GM23338 (cell line): ENCODE measurements around the gene DNAJC15. TPM values are rescaled to one million over a fixed set of nuclear protein-coding genes. Genes with fewer than 3 reads are reported as not detected.

Source experiments
- ATAC-seq: fragments of 200-7000 bp; cut with Tn5 transposase; 3 replicates; pipeline ENCODE4 v1.9.1; 2020
- DNase-seq: peaks from one replicate; pipeline ENCODE4 v3.0.0-alpha.2; 2015; ENCODE audit warnings: low spot score
- H2AFZ ChIP-seq: fragments of 200-600 bp; sonication (generic); 2 replicates; pipeline ENCODE4 v1.8.0; 2016; ENCODE audit warnings: antibody characterized with exemption, mild to moderate bottlenecking, moderate library complexity
- H3F3A ChIP-seq: fragments of 200-600 bp; sonication (generic); replicated peaks from 2 replicates; pipeline ENCODE4 v1.8.0; 2017; ENCODE audit warnings: antibody characterized with exemption, mixed run types, low read depth
- H3K27ac ChIP-seq: fragments of 200-600 bp; sonication (generic); 2 replicates; pipeline ENCODE4 v1.6.1; 2016; ENCODE audit warnings: low read depth
- H3K27me3 ChIP-seq: fragments of 200-600 bp; sonication (generic); 2 replicates; pipeline ENCODE4 v1.8.0; 2016; ENCODE audit warnings: mild to moderate bottlenecking, mixed run types, moderate library complexity; ENCODE audit not compliant: insufficient read depth
- H3K36me3 ChIP-seq: fragments of 200-600 bp; sonication (generic); 2 replicates; pipeline ENCODE4 v1.8.0; 2016; ENCODE audit warnings: mild to moderate bottlenecking; ENCODE audit not compliant: insufficient read depth
- H3K4me1 ChIP-seq: fragments of 200-600 bp; sonication (generic); 2 replicates; pipeline ENCODE4 v1.8.0; 2016; ENCODE audit warnings: mild to moderate bottlenecking, moderate library complexity; ENCODE audit not compliant: insufficient read depth
- H3K4me2 ChIP-seq: fragments of 200-600 bp; sonication (generic); 2 replicates; pipeline ENCODE4 v1.7.1; 2017; ENCODE audit warnings: mixed run types
- H3K4me3 ChIP-seq: fragments of 200-600 bp; sonication (generic); 2 replicates; pipeline ENCODE4 v1.6.1; 2016; ENCODE audit warnings: mixed run types
- H3K79me2 ChIP-seq: fragments of 200-600 bp; sonication (generic); replicated peaks from 2 replicates; pipeline ENCODE4 v1.8.0; 2017; ENCODE audit warnings: mild to moderate bottlenecking; ENCODE audit not compliant: insufficient read depth
- H3K9me2 ChIP-seq: fragments of 200-600 bp; sonication (generic); 2 replicates; pipeline ENCODE4 v1.8.0; 2017; ENCODE audit not compliant: insufficient read depth
- H4K20me1 ChIP-seq: fragments of 200-600 bp; sonication (generic); replicated peaks from 2 replicates; pipeline ENCODE4 v1.8.0; 2017; ENCODE audit warnings: mild to moderate bottlenecking; ENCODE audit not compliant: insufficient read depth
- H3K27ac Mint-ChIP-seq: 2 replicates; pipeline ENCODE4 v1.8.0; 2020; ENCODE audit warnings: inconsistent platforms, mild to moderate bottlenecking, moderate library complexity, mixed read lengths
- H3K27me3 Mint-ChIP-seq: 3 replicates; pipeline ENCODE4 v1.8.0; 2022; ENCODE audit warnings: low read depth, mild to moderate bottlenecking, moderate library complexity, mixed read lengths, inconsistent platforms; ENCODE audit not compliant: insufficient read depth, poor library complexity
- H3K36me3 Mint-ChIP-seq: 3 replicates; pipeline ENCODE4 v1.8.0; 2021; ENCODE audit warnings: low read depth, mild to moderate bottlenecking, inconsistent platforms, moderate library complexity, mixed read lengths
- H3K4me1 Mint-ChIP-seq: 3 replicates; pipeline ENCODE4 v1.8.0; 2020; ENCODE audit warnings: mild to moderate bottlenecking, inconsistent platforms, mixed read lengths
- H3K4me3 Mint-ChIP-seq: 3 replicates; pipeline ENCODE4 v1.8.0; 2021; ENCODE audit warnings: moderate library complexity, mild to moderate bottlenecking, inconsistent platforms, mixed read lengths
- H3K9me3 Mint-ChIP-seq: 3 replicates; pipeline ENCODE4 v1.8.0; 2020; ENCODE audit warnings: moderate library complexity, mild to moderate bottlenecking, inconsistent platforms, mixed read lengths
- CREB1 ChIP-seq: fragments of 250-450 bp; sonication (Bioruptor Pico); IDR thresholded peaks from 2 replicates; pipeline ENCODE4 v1.5.0; 2020; ENCODE audit warnings: low read depth, mild to moderate bottlenecking, moderate library complexity
- EZH2phosphoT487 ChIP-seq: fragments of 200-600 bp; sonication (generic); IDR thresholded peaks from one replicate; pipeline ENCODE4 v1.8.1; 2018; ENCODE audit warnings: antibody characterized with exemption; ENCODE audit not compliant: unreplicated experiment
- JUNB ChIP-seq: IDR thresholded peaks from one replicate; pipeline ENCODE4 v1.6.1; 2016; ENCODE audit warnings: antibody characterized with exemption; ENCODE audit not compliant: unreplicated experiment
- NANOG ChIP-seq: IDR thresholded peaks from 2 replicates; pipeline ENCODE4 v1.6.1; 2016; ENCODE audit warnings: antibody characterized with exemption, borderline replicate concordance
- ZNF114 ChIP-seq: fragments of 250-450 bp; sonication (Bioruptor Pico); IDR thresholded peaks from 2 replicates; pipeline ENCODE4 v1.5.0; 2020; ENCODE audit warnings: mild to moderate bottlenecking, moderate library complexity
- polyA plus RNA-seq: library from polyadenylated mRNA; unstranded; fragments of >200 nt; fragmentation: Nextera tagmentation; extraction: Ambion mirVana; gene quantifications from 2 replicates; pipeline ENCODE4 v1.2.1, GENCODE V29; 2016
- total RNA-seq: library from RNA; depleted of rRNA; stranded (reverse); fragments of >200 nt; shearing (Covaris generic); gene quantifications from 2 replicates; pipeline ENCODE4 v1.2.3, GENCODE V29; 2014
- TF ChIP-seq, protein P1 (sequence below): fragments of 250-450 bp; sonication (Bioruptor Pico); IDR thresholded peaks from 2 replicates; pipeline ENCODE4 v1.5.0; 2020; ENCODE audit warnings: mild to moderate bottlenecking, moderate library complexity

The DNAJC15 gene
- total and polyA plus RNA-seq, 2 experiments from 2014 or later, result 11.4 to 80.4 TPM

- Histone ChIP-seq H3K9me2 (peaks cover 4% of the 10 kb centered on the region; the same call in 1 of the 2 replicates), H3F3A (no peaks in the 10 kb centered on the region), H3K27ac (no peak overlapping the region), H4K20me1 (no peaks in the 10 kb centered on the region), H3K36me3 (no peaks in the 10 kb centered on the region), H3K27me3 (no peaks in the 10 kb centered on the region), H3K4me3 (no peak overlapping the region), H3K4me2 (no peak overlapping the region), H3K79me2 (no peaks in the 10 kb centered on the region), H3K4me1 (no peaks in the 10 kb centered on the region), H2AFZ (peak overlapping the region; percentile 83)
- Mint-ChIP-seq H3K36me3 (no peaks in the 10 kb centered on the region), H3K9me3 (no peaks in the 10 kb centered on the region), H3K27me3 (peaks cover 4% of the 10 kb centered on the region), H3K4me1 (peaks cover 3% of the 10 kb centered on the region; the same call in 2 of the 3 replicates), H3K4me3 (no peak overlapping the region), H3K27ac (no peak overlapping the region; the same call in 1 of the 2 replicates)
- peak; percentile 81 for ATAC-seq
- TF ChIP-seq EZH2phosphoT487 (no peak), CREB1 (no peak), ZNF114 (CRISPR knock-in tag) (no peak), NANOG (no peak)
- TF ChIP-seq, protein P1, sequence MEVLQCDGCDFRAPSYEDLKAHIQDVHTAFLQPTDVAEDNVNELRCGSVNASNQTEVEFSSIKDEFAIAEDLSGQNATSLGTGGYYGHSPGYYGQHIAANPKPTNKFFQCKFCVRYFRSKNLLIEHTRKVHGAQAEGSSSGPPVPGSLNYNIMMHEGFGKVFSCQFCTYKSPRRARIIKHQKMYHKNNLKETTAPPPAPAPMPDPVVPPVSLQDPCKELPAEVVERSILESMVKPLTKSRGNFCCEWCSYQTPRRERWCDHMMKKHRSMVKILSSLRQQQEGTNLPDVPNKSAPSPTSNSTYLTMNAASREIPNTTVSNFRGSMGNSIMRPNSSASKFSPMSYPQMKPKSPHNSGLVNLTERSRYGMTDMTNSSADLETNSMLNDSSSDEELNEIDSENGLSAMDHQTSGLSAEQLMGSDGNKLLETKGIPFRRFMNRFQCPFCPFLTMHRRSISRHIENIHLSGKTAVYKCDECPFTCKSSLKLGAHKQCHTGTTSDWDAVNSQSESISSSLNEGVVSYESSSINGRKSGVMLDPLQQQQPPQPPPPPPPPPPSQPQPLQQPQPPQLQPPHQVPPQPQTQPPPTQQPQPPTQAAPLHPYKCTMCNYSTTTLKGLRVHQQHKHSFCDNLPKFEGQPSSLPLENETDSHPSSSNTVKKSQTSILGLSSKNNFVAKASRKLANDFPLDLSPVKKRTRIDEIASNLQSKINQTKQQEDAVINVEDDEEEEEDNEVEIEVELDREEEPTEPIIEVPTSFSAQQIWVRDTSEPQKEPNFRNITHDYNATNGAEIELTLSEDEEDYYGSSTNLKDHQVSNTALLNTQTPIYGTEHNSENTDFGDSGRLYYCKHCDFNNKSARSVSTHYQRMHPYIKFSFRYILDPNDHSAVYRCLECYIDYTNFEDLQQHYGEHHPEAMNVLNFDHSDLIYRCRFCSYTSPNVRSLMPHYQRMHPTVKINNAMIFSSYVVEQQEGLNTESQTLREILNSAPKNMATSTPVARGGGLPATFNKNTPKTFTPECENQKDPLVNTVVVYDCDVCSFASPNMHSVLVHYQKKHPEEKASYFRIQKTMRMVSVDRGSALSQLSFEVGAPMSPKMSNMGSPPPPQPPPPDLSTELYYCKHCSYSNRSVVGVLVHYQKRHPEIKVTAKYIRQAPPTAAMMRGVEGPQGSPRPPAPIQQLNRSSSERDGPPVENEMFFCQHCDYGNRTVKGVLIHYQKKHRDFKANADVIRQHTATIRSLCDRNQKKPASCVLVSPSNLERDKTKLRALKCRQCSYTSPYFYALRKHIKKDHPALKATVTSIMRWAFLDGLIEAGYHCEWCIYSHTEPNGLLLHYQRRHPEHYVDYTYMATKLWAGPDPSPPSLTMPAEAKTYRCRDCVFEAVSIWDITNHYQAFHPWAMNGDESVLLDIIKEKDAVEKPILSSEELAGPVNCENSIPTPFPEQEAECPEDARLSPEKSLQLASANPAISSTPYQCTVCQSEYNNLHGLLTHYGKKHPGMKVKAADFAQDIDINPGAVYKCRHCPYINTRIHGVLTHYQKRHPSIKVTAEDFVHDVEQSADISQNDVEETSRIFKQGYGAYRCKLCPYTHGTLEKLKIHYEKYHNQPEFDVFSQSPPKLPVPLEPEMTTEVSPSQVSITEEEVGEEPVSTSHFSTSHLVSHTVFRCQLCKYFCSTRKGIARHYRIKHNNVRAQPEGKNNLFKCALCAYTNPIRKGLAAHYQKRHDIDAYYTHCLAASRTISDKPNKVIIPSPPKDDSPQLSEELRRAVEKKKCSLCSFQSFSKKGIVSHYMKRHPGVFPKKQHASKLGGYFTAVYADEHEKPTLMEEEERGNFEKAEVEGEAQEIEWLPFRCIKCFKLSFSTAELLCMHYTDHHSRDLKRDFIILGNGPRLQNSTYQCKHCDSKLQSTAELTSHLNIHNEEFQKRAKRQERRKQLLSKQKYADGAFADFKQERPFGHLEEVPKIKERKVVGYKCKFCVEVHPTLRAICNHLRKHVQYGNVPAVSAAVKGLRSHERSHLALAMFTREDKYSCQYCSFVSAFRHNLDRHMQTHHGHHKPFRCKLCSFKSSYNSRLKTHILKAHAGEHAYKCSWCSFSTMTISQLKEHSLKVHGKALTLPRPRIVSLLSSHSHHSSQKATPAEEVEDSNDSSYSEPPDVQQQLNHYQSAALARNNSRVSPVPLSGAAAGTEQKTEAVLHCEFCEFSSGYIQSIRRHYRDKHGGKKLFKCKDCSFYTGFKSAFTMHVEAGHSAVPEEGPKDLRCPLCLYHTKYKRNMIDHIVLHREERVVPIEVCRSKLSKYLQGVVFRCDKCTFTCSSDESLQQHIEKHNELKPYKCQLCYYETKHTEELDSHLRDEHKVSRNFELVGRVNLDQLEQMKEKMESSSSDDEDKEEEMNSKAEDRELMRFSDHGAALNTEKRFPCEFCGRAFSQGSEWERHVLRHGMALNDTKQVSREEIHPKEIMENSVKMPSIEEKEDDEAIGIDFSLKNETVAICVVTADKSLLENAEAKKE, result no peak
- DNase-seq, result no peak
Observed at GRCh38 chr13:43119206-43119605, 95.8 kb downstream of the DNAJC15 start.

- Mint-ChIP-seq H3K27me3 (peaks cover 6% of the 10 kb centered on the region), H3K4me1 (peaks cover 17% of the 10 kb centered on the region), H3K36me3 (no peaks in the 10 kb centered on the region), H3K27ac (no peak overlapping the region), H3K4me3 (no peak overlapping the region), H3K9me3 (no peaks in the 10 kb centered on the region)
- no peaks in the 10 kb centered on the region for H3F3A ChIP-seq
- no peak for ATAC-seq
- H3K27me3 ChIP-seq, result no peaks in the 10 kb centered on the region
- H3K27ac ChIP-seq, result no peak overlapping the region
- H3K4me2 ChIP-seq, result no peak overlapping the region
- no peak for DNase-seq
- H3K9me2 ChIP-seq, result peaks cover 8% of the 10 kb centered on the region
- no peaks in the 10 kb centered on the region for H3K79me2 ChIP-seq
- H2AFZ ChIP-seq, result peak overlapping the region; percentile 52
- H3K36me3 ChIP-seq, result no peaks in the 10 kb centered on the region
- no peak overlapping the region for H3K4me3 ChIP-seq
- no peaks in the 10 kb centered on the region for H4K20me1 ChIP-seq
- peaks cover 17% of the 10 kb centered on the region for H3K4me1 ChIP-seq
- TF ChIP-seq NANOG (no peak), JUNB (no peak)
- TF ChIP-seq, protein P1, result no peak
Observed at GRCh38 chr13:43122791-43123190, 99.4 kb downstream of the DNAJC15 start.
